Muscle layer of duodenum (tissue), 2 donors: ENCODE measurements around the gene FRAS1.
"Not testable (repeated sequence)": the region's sequence is repeated elsewhere in the genome, so short reads cannot be mapped to it uniquely, and the experiment has no call there.

ENCODE experiments used
- H3K27ac ChIP-seq: one replicate; pipeline ENCODE4 v1.7.0; 2013; ENCODE audit warnings: mild to moderate bottlenecking, low read length
- H3K27me3 ChIP-seq: one replicate; pipeline ENCODE4 v1.7.0; 2013; ENCODE audit warnings: low read depth, mild to moderate bottlenecking, control low read depth, low read length
- H3K36me3 ChIP-seq, 2 donors: one replicate each; pipeline ENCODE4 v1.7.0; 2013; ENCODE audit warnings: low read length in 2 of 2, control low read depth in 1 of 2, mild to moderate bottlenecking in 1 of 2; ENCODE audit not compliant: insufficient read depth in 2 of 2, control insufficient read depth in 1 of 2
- H3K4me1 ChIP-seq, 2 donors: one replicate each; pipeline ENCODE4 v1.7.0; 2013; ENCODE audit warnings: low read length in 2 of 2, mild to moderate bottlenecking in 2 of 2, control low read depth in 1 of 2, moderate library complexity in 1 of 2; ENCODE audit not compliant: insufficient read depth in 2 of 2, control insufficient read depth in 1 of 2
- H3K4me3 ChIP-seq, 2 donors: one replicate each; pipeline ENCODE4 v1.7.0; 2013; ENCODE audit warnings: low read length in 2 of 2, low read depth in 1 of 2, mild to moderate bottlenecking in 1 of 2
- H3K9me3 ChIP-seq, 2 donors: one replicate each; pipeline ENCODE4 v1.7.0; 2013; ENCODE audit warnings: low read length in 2 of 2, control low read depth in 1 of 2, mild to moderate bottlenecking in 1 of 2; ENCODE audit not compliant: control insufficient read depth in 1 of 2
- donor health status: healthy.

The FRAS1 gene

DNA sequence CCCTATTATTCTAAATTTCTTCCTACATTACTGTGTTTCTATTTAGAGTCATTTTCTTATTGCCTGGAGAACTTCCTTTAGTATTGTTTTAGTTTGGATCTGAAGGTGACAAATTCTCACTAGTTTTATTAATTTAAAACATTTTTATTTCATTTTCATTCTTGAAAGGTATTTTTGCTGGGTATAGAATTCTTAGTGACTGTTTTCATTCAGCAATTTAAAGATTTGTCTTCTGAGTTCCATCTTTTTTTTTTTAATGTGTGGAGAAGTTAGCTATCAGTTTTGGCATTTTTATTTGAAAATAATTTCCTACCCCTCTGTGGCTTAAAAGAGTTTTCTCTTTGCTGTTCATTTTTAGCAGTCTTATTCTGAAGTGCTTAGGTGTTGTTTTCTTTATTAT lies 169.2 kb downstream of the FRAS1 start:
- H3K36me3 ChIP-seq = no peaks in the 10 kb centered on the region

DNA sequence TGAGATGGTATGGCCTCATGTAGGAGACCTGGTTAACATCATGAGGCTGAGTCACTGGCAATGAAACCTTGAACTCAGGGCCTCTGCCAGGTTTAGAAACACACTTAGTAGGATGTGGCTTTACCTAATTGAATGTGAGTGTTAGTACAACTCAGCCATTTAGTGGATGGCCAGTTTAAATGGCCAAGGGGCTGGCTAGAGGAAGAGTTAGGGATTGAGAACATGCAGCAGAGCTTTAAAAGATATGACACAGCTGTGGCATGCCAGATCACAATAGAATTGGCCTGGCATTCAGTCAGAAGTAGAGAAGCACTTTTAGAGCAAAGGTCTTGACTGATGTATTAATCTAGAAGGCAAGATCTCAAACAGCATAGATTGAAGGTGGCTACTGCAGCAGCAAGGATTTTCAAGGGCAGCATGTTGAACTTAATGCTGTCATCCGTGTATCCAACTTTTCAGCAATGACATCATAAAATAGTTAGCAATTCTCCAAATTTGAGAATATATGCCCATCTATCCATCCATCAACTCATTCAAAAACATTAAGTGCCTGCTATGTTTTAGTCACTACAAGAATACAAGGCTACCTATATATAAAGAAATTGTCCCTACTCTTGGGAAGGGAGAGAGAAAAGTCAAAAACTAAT lies 170.4 kb downstream of the FRAS1 start:
- H3K4me1 ChIP-seq = no peaks in the 10 kb centered on the region
- H3K9me3 ChIP-seq = peaks cover 0 to 3% of the 10 kb centered on the region in 2 donors
- H3K27me3 ChIP-seq = no peaks in the 10 kb centered on the region
- no peak overlapping the region for H3K4me3 ChIP-seq
- H3K36me3 ChIP-seq = no peaks in the 10 kb centered on the region
- no peak overlapping the region for H3K27ac ChIP-seq

More for the DNA sequence above, 169.2 kb downstream of the FRAS1 start:
- no peaks in the 10 kb centered on the region for H3K27me3 ChIP-seq
- H3K4me3 ChIP-seq = no peak overlapping the region
- no peak overlapping the region for H3K27ac ChIP-seq
- peaks cover 0 to 3% of the 10 kb centered on the region in 2 donors for H3K9me3 ChIP-seq
- no peaks in the 10 kb centered on the region for H3K4me1 ChIP-seq

DNA sequence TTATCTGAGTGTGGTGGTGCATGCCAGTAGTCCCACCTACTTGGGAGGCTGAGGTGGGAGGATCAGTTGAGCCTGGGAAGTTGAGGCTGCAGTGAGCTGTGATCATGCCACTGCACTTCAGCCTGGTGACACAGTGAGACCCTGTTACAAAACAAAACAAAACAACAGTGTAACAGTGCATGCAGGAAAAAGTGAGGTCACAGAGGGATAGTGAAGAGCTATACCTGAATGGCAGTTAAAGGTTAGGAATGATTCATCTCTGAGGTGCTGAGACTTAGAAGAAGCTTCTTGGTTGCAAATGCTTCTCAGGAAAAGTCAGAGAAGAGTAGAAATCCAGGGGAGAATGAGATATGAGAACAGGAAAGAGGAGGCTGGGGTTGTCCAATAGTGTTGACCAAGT lies 178.7 kb downstream of the FRAS1 start:
- no peaks in the 10 kb centered on the region for H3K27me3 ChIP-seq
- H3K9me3 ChIP-seq = no peaks in the 10 kb centered on the region
- no peaks in the 10 kb centered on the region for H3K4me1 ChIP-seq
- H3K4me3 ChIP-seq = no peak overlapping the region
- no peak overlapping the region for H3K27ac ChIP-seq
- H3K36me3 ChIP-seq = no peaks in the 10 kb centered on the region

DNA sequence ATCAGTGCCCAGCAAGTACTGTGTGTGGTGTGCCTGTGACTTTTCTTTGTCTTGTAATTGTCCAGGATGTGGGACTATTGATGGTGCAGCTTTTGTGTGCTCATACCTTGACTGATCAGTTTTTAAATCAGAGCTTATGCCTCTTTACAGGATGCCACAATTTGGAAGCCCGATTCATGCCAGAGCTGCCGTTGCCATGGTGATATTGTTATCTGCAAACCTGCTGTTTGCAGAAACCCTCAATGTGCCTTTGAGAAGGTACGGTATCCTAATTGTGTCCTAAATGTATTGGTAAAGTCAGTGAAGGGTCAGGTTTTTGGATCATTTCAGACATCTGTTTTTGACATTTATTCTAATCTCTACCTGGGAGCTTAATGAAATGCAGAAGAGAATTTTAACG lies 180.2 kb downstream of the FRAS1 start:
- no peaks in the 10 kb centered on the region for H3K36me3 ChIP-seq
- no peak overlapping the region for H3K27ac ChIP-seq
- H3K4me3 ChIP-seq = no peak overlapping the region
- H3K27me3 ChIP-seq = no peaks in the 10 kb centered on the region
- H3K9me3 ChIP-seq = no peaks in the 10 kb centered on the region
- H3K4me1 ChIP-seq = no peaks in the 10 kb centered on the region

DNA sequence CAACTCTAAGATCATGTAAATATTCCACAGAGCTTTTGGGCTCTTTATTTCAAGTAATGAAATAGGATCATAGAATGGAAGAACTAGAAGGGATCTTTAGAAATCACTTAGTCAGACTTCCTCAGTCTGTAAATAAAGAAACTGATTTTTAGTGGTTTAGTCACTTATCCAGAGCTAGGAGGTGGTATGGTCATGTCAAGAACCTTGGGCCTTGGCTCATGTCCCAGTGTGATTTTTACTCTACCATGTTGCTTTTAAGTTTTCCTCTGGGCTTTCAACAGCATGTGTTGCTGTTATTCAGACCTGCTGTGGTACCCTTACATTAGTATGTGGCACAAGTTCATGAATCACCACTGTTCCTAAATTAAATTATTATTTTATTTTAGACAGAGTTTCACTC lies 184.9 kb downstream of the FRAS1 start:
- Histone ChIP-seq H3K9me3 (no peaks in the 10 kb centered on the region), H3K27me3 (no peaks in the 10 kb centered on the region), H3K27ac (no peak overlapping the region), H3K4me3 (no peak overlapping the region), H3K4me1 (no peaks in the 10 kb centered on the region), H3K36me3 (no peaks in the 10 kb centered on the region)

DNA sequence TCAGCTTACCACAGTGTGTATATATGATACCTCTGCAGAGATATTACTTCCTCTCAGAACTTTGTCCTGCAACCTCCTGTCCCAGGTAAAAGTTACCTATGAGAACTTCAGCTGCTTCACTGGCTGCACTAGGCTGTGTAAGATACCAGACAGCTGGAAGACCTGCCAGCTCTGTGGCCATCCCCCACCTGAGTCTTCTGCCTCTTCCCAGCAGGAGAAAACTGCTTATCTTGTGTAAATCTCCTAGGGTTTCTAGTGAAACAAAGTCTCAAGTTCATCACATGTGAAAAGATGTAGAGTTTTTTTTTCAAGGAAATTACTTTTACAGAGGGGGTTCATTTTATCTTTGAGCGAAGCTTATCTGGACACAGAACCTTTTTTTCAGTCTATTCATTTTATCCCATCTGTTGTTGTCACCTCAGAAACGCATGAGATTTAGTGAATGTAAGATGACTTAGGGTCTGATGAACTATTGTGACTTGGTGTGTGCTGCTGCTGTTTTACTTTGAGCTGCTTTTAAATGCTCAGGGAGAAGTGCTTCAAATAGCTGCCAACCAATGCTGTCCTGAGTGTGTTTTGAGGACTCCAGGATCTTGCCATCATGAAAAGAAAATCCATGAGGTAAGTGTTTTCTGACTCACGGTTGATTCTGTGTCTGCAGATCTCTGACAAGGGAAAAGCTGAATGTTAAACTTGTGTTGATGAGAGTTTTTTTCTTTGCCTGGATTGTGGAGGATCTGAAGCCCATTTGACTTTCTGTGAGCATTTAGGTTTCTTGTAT lies 187.8 kb downstream of the FRAS1 start:
- Histone ChIP-seq H3K9me3 (no peaks in the 10 kb centered on the region), H3K36me3 (no peaks in the 10 kb centered on the region), H3K4me3 (no peak overlapping the region), H3K4me1 (no peaks in the 10 kb centered on the region), H3K27ac (no peak overlapping the region), H3K27me3 (no peaks in the 10 kb centered on the region)

DNA sequence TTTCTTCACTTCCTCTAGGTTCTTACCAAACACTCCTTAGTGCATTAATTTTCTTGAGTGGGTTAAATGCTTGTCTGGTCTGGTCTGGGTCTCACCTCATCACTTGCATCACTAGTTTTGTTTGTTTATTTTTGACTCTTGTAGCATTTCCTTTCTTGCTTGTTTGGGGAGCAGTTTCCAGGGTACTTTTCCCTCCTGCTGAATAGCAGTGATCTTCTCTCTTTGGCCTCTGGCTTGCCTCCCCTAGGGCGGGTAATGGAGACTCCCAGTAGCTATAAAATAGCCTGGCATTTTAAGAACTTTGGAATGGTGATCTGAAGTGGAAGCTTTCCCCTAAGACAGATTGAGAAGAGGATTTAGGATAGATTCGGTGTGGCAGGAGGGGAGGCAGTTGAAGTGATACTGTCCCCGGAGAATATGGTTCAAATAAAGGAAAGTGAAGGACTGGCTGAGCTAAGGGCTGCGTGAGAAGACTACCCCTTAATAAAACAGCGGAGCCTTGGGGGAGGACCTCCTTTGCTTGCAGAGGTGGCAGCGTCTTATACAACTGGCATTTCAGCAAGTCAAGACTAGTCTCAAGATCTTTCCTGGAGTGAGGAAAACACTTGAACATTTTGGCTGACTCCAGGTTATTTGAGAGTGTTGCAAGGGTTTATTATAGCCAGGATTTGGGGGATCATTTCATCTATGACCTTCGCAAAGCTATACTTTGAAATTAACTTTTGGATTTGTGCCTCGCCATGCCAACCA lies 190.6 kb downstream of the FRAS1 start:
- no peak overlapping the region for H3K4me3 ChIP-seq
- peaks cover 0 to 4% of the 10 kb centered on the region in 2 donors for H3K9me3 ChIP-seq
- no peaks in the 10 kb centered on the region for H3K4me1 ChIP-seq
- no peaks in the 10 kb centered on the region for H3K36me3 ChIP-seq
- H3K27me3 ChIP-seq = no peaks in the 10 kb centered on the region
- H3K27ac ChIP-seq = no peak overlapping the region

DNA sequence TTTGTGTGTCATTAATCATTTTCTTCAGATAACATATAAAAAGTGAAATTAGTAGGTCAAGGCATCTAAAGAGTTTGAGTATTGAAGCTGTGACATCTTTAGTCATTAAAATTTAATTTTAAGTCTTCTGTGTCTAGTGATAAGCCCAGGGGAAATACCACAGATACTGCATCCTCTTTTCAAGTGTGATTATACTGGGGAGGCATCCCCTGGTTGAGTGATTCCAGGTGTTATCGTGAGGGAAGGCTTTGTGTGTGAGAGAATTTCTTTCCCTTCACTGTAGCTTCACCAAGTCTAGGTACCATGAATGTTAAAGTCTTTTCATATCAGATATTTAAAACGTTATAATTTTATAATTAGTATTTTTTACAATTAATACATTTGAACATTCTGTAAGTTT lies 193.4 kb downstream of the FRAS1 start:
- Histone ChIP-seq H3K4me3 (no peak overlapping the region), H3K27ac (no peak overlapping the region), H3K36me3 (no peaks in the 10 kb centered on the region)

DNA sequence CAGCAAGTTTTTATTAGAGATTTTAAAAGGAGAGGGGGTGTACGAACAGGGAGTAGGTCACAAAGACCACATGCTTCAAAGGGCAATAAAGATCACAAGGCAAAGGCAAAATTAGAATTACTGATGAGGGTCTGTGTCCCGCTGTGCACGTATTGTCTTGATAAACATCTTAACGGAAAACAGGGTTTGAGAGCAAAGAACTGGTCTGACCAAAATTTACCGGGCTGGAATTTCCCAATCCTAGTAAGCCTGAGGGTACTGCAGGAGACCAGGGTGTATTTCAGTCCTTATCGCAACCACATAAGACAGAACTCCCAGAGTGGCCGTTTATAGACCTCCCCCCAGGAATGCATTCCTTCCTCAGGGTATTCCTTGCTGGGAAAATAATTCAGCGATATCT lies 195.7 kb downstream of the FRAS1 start:
- H3K4me3 ChIP-seq, H3K9me3 ChIP-seq, H3K4me1 ChIP-seq, H3K27ac ChIP-seq, H3K27me3 ChIP-seq, H3K36me3 ChIP-seq: not testable (repeated sequence)

More for the DNA sequence above, 193.4 kb downstream of the FRAS1 start:
- Histone ChIP-seq H3K4me1 (no peaks in the 10 kb centered on the region), H3K9me3 (peaks cover 0 to 8% of the 10 kb centered on the region in 2 donors), H3K27me3 (no peaks in the 10 kb centered on the region)

DNA sequence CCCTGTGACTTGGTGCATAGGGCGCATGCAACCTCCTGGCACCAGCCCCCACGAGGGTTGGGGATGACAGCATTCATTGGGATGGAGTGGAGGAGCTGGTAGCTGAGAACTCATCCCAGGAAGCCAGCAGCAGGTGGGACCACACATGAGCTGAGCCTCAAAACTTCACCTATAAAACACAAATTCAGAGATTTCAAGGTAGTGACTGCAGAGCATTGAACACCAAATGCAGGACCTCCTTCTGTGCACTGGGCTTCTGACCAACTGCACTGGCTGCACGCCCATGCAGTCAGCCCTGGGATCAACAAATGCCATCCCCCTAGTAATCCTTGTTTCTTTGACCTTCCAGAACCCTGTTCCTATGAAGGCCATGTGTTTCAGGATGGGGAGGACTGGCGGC lies 197.8 kb downstream of the FRAS1 start:
- no peak overlapping the region for H3K4me3 ChIP-seq
- no peaks in the 10 kb centered on the region for H3K27me3 ChIP-seq
- no peak overlapping the region for H3K27ac ChIP-seq
- no peaks in the 10 kb centered on the region for H3K36me3 ChIP-seq
- H3K4me1 ChIP-seq = no peaks in the 10 kb centered on the region
- H3K9me3 ChIP-seq = peaks cover 0 to 8% of the 10 kb centered on the region in 2 donors

DNA sequence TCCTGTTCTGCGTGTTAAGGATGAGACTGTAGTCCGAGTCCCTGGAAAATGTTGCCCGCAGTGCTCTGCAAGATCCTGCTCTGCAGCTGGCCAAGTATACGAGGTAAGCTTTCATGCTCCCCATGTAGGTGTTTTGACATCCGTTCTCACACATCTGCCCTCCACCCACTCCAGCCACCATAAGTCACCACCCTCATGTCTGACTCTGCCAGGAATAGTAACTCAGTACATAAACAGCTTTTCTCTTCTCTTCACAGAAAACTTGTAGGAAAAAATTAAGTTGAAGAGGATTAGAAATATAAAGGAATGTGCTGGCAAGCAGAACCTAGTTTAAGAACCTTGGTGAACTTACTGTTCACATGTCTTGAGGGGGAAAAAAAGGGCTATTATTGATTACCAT lies 207.9 kb downstream of the FRAS1 start:
- peaks cover 0 to 5% of the 10 kb centered on the region in 2 donors for H3K9me3 ChIP-seq
- no peaks in the 10 kb centered on the region for H3K27me3 ChIP-seq
- H3K4me1 ChIP-seq = no peaks in the 10 kb centered on the region
- H3K4me3 ChIP-seq = no peak overlapping the region
- H3K36me3 ChIP-seq = no peaks in the 10 kb centered on the region
- H3K27ac ChIP-seq = no peak overlapping the region
